GM21528 (cell line): ENCODE results near the gene EXD3.
"Not testable (repeated sequence)": the region's sequence is repeated elsewhere in the genome, so short reads cannot be mapped to it uniquely, and the experiment has no call there.

Source experiments
- ATAC-seq: cut with Tn5 transposase; IDR thresholded peaks from one replicate; pipeline ENCODE4 v1.9.1; 2021; ENCODE audit warnings: mild to moderate bottlenecking, moderate library complexity; ENCODE audit not compliant: unreplicated experiment, low FRiP score

EXD3 gene

GRCh38 chr9:137349471-137350033, 73.4 kb downstream of the EXD3 start:
- ATAC-seq, result no peak

- ATAC-seq, result no peak
Measured at GRCh38 chr9:137348769-137349470, 74.0 kb downstream of the EXD3 start.

- ATAC-seq, result no peak
Measured at GRCh38 chr9:137347928-137348327, 75.0 kb downstream of the EXD3 start.

GRCh38 chr9:137342482-137342881, 80.5 kb downstream of the EXD3 start:
- ATAC-seq, result no peak

DNA sequence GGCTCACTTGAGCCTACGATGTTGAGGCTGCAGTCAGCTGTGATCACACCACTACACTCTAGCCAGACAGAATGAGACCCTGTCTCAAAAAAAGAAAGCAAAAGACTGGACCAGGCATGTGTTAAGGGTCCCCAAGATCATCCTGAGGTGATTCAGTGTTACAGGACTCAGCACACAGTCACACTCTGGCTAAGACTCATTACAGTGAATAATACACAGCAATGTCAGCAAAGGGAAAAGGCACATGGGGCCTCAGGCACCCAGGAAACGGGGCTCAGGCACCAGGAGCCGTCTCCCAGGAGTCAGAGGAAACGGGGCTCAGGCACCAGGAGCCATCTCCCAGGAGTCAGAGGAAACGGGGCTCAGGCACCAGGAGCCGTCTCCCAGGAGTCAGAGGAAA, 81.7 kb downstream of the EXD3 start:
- no peak for ATAC-seq

DNA sequence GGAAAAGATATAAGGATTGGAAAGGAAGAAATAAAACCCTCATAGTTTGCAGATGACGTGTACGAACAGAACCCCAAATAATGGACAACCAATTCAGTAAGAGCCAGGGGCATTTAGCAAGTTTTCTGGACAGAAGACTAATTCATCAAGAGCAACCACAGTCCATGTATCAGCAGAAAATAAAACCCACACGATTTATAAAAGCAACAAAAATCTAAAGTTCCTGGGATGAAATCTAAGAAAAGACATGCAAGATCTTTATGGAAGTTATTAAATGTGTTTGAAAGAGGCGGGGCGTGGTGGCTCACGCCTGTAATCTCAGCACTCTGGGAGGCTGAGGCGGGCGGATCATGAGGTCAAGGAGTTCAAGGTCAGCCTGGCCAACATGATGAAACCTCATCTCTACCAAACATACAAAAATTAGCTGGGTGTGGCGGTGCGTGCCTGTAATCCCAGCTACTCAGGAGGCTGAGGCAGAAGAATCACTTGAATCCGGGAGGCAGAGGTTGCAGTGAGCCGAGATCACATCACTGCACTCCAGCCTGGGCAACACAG, 83.0 kb downstream of the EXD3 start:
- not testable (repeated sequence) for ATAC-seq

GRCh38 chr9:137339045-137339907, 83.7 kb downstream of the EXD3 start:
- ATAC-seq, result no peak

DNA sequence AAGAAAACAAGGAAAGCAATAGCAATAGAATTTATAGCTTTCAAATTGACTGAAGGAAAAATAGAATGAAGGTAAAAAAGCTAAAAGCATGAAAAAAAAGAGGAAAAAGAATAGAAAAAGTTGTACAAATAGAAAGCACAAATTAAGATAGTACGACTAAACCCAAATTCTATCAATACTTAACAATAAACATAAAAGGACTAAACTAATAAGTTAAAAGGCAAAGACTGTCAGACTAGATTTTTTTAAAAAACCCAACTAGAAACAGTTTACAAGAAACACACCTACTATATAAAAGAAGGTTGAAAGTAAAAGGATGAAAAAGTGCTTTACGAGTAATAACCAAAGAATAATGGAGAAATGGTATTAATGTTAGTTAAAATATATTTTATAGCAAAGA, 86.2 kb downstream of the EXD3 start:
- no peak for ATAC-seq

DNA sequence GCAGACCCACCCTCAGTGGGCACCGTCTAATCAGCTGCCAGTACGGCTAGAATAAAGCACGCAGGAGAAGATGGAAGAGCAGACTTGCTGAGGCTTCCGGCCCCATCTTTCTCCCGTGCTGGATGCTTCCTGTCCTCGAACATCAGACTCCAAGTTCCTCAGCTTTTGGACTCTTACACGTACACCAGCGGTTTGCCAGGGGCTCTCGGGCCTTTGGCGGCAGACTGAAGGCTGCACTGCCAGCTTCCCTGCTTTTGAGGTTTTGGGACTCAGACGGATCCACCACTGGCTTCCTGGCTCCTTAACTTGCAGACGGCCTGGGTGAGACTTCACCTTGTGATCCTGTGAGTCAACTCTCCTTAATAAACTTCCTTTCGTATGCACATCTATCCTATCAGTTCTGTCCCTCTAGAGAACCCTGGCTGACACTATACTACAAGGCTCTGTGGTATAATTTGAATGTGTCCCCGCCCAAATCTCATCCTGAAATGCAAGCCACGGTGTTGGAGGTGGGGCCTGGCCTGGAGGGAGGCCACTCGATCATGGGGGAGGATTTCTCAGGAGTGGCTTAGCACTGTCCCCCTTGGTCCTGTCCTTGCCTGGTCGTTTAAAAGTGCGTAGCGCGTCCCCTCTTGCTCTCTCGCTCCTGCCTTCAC, 89.8 kb downstream of the EXD3 start:
- no peak for ATAC-seq

GRCh38 chr9:137331929-137332328, 91.0 kb downstream of the EXD3 start:
- no peak for ATAC-seq

DNA sequence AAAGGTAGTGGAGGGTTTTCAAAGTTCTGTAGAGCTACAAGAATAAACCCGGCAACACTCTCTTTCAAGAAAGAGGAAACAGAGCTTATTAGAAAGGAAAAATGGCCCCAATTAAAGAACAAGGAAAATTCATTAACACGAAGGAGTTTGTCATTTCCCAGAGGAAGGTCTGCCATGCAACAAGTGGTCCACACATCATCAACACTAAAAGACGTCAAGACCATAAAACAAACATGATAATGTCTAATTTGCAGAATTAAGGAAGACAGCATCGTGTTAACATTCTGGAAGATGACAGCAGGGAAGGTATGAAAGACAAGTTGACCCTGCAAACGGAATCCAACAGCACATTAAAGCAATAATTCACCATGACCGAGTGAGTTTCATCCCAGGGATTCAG, 92.3 kb downstream of the EXD3 start:
- ATAC-seq, result no peak

GRCh38 chr9:137329590-137329989, 93.4 kb downstream of the EXD3 start:
- not testable (repeated sequence) for ATAC-seq

- ATAC-seq, result not testable (repeated sequence)
Measured at GRCh38 chr9:137327641-137328550, 95.1 kb downstream of the EXD3 start.

DNA sequence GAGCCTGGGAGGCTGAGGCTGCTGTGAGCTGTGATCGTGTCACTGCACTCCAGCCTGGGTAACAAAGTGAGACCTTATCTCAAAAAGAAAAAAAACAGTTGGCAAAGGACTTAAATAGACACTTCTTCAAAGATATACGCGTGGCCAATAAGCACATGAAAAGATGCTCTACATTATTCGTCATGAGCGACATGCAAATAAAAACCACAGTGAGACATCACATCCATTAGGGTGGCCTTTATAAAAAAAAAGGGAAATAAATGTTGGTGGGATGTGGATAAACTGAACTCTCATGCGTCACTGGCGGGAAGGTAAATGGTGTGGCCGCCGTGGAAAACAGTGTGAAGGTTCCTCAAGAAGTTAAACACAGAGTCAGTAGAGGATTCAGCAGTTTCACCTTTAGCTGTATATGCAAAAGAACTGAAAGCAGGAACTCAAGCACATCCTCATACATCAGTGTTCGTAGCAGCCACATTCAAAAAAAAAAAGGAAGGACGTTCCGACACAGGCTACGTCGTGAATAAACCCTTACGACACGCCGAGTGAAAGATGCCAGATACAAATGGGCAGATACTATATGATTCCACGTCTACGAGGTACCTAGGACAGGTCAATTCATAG, 96.4 kb downstream of the EXD3 start:
- ATAC-seq, result no peak

DNA sequence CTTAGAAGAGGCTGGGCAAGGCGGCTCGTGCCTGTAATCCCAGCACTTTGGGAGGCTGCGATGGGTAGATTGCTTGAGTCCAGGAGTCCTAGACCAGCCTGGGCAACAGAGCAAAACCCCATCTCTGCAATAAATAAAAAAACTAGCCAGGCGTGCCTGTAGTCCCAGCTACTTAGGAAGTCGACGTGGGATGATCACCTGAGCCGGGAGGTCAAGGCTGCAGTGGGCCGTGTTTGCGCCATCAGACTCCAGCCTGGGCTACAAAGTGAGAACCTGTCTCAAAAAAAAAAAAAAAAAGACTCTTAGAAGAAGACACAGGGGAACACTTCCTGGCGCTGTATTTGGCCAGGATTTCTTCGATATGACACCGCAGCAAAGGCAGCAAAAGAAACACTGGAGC, 97.2 kb downstream of the EXD3 start:
- no peak for ATAC-seq

DNA sequence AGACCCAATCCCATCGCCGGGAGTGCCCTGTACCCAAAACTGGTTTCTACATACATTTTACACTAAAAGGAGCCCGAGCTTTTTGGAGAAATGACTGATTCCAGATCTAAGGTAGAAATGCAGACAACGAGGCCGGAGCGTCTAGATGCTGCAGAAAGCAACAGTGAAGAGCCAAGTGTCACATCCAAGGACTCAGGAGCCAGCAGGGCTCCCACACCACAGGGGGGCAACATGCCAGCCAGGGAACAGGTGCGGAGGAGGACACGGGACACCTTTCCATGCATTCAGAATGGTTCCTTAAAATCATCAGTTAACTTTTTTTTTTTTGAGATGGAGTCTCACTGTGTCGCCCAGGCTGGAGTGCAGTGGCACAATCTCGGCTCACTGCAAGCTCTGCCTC, 97.8 kb downstream of the EXD3 start:
- no peak for ATAC-seq

GRCh38 chr9:137323531-137324331, 99.2 kb downstream of the EXD3 start:
- no peak for ATAC-seq

DNA sequence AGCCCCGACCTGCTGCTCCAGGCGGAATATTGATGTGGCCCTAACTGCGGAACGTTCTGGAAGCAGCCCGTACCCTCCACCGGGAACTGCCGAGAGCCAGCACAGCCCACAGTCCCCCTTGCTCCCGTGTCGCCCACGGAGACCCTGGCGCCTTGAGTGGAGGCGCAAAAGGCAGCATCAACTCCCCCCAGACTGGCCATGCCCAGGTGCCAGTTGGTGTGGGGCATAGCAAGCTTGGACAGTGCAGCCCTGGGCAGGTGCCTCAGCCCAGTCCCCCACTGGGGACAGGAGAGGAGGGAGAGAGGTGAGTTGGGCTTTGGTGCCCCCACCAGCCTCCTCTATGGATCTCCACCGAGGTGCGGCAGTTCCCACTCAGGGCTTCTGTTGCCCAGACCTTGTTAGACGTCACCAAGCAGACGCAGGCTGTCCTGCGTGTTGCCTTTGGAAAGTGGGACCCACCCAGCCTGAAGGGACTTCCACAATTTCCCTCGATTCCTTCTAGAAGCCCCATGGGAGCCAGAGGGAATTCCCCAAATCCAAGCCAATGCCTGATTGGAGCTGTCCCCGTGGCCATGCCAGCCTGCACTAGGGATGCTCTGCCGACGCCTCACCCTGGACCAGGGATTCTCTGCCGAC, 101.1 kb downstream of the EXD3 start:
- ATAC-seq, result no peak
